T-helper 2 cell treated with Interferon-gamma antibody and Interleukin-4, amounts not matched to agents 5 μg/mL and 100 μg/mL, for 36 hours (primary cell): Measurements from ENCODE around the gene FBLN5.
A peak's percentile ranks its signal among the peaks of the same experiment; 100 is the strongest.
"Not testable (repeated sequence)": the region's sequence is repeated elsewhere in the genome, so short reads cannot be mapped to it uniquely, and the experiment has no call there.

ENCODE experiments used
- DNase-seq: peaks from one replicate; pipeline ENCODE4 v3.0.0; 2021; ENCODE audit warnings: low spot score
- H3K27ac Mint-ChIP-seq: one replicate; pipeline ENCODE4 v1.8.0; 2021; ENCODE audit warnings: mild to moderate bottlenecking, mixed read lengths
- H3K27me3 Mint-ChIP-seq: one replicate; pipeline ENCODE4 v1.8.0; 2021; ENCODE audit warnings: low read depth, mixed read lengths
- H3K36me3 Mint-ChIP-seq: one replicate; pipeline ENCODE4 v1.8.0; 2021; ENCODE audit warnings: low read depth, mixed read lengths
- H3K4me1 Mint-ChIP-seq: one replicate; pipeline ENCODE4 v1.8.0; 2021; ENCODE audit warnings: low read depth, mixed read lengths
- H3K4me3 Mint-ChIP-seq: one replicate; pipeline ENCODE4 v1.8.0; 2022; ENCODE audit warnings: mild to moderate bottlenecking, moderate library complexity, mixed read lengths
- H3K9me3 Mint-ChIP-seq: one replicate; pipeline ENCODE4 v1.8.0; 2021; ENCODE audit warnings: mixed read lengths

Gene FBLN5

GRCh38 chr14:91862417-91862816 lies 85.1 kb downstream of the FBLN5 start:
- peaks cover 55% of the 10 kb centered on the region for H3K4me1 Mint-ChIP-seq
- no peaks in the 10 kb centered on the region for H3K27me3 Mint-ChIP-seq
- DNase-seq: no peak
- H3K27ac Mint-ChIP-seq: peak overlapping the region; percentile 81
- no peaks in the 10 kb centered on the region for H3K9me3 Mint-ChIP-seq
- peak overlapping the region; percentile 91 for H3K4me3 Mint-ChIP-seq
- peaks cover 79% of the 10 kb centered on the region for H3K36me3 Mint-ChIP-seq

DNA sequence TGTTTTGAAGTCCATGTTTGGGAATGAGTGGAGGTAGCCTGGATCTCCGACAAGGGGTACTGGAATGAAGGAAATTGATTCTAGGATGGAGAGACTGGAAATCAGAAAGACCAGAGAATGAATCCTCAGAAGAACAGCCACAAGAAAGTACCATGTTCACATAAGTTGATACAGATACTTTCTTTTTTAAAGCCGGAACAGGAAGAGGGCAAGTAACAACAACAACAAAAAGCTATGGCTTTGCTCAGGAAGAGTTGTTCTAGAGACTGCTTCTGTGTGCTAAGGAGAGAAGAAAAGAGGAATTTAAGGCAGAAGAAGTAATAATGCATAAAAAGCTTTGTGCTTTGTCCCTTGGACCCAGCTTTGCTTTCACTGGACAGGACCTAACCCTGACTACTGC lies 86.4 kb downstream of the FBLN5 start:
- H3K4me3 Mint-ChIP-seq: peak overlapping the region; percentile 85
- no peaks in the 10 kb centered on the region for H3K9me3 Mint-ChIP-seq
- H3K27ac Mint-ChIP-seq: peak overlapping the region; percentile 71
- H3K27me3 Mint-ChIP-seq: no peaks in the 10 kb centered on the region
- peaks cover 58% of the 10 kb centered on the region for H3K4me1 Mint-ChIP-seq
- DNase-seq: no peak
- peaks cover 81% of the 10 kb centered on the region for H3K36me3 Mint-ChIP-seq

DNA sequence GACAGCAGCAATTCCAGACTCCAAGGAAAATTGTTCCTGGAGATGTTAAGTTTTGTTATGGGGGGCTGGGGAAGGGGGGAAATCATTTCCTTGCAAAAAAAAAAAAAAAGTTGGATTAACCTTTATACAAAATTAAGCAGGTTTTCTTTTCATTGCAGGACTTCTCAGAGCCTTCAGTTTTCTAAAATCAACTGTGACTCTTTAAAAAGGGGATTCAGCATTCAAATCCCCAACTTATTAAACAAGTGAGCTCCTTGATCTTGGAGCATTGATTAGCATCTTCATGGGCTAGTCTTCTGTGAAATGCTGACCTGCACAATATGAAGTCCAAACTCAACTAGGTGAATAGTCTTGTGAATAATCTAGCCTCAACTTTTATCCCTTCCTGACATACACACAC lies 87.3 kb downstream of the FBLN5 start:
- DNase-seq: no peak
- peak overlapping the region; percentile 17 for H3K27ac Mint-ChIP-seq
- H3K36me3 Mint-ChIP-seq: peaks cover 85% of the 10 kb centered on the region
- H3K27me3 Mint-ChIP-seq: no peaks in the 10 kb centered on the region
- H3K4me1 Mint-ChIP-seq: peaks cover 65% of the 10 kb centered on the region
- H3K9me3 Mint-ChIP-seq: no peaks in the 10 kb centered on the region
- peak overlapping the region; percentile 85 for H3K4me3 Mint-ChIP-seq

- Mint-ChIP-seq H3K27ac (peak overlapping the region; percentile 74), H3K36me3 (peaks cover 82% of the 10 kb centered on the region), H3K27me3 (no peaks in the 10 kb centered on the region), H3K4me3 (peak overlapping the region; percentile 27), H3K4me1 (peaks cover 65% of the 10 kb centered on the region), H3K9me3 (no peaks in the 10 kb centered on the region)
- peak; percentile 35 for DNase-seq
Measured at GRCh38 chr14:91858536-91859275, 88.8 kb downstream of the FBLN5 start.

DNA sequence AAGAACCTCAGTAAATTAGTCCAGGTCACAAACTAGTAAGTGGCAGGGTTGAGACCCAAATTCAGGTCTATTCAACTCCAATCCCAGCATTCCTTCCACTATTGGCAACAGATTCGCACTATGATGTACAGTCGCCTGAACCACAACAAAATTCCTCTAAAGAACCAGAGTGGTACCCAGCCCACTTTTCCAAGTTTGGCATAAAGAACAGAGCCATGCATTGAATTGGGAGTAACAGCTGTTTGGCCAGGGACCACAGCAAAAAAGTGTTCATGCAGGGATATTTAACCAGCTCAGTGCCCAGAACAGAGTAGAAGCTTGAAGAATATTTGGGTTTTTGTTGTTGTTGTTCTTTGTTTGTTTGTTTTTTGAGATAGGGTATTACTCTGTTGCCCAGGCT lies 89.9 kb downstream of the FBLN5 start:
- peaks cover 80% of the 10 kb centered on the region for H3K36me3 Mint-ChIP-seq
- H3K4me1 Mint-ChIP-seq: peaks cover 59% of the 10 kb centered on the region

GRCh38 chr14:91854327-91854934 lies 93.1 kb downstream of the FBLN5 start:
- DNase-seq: no peak
- Mint-ChIP-seq H3K9me3 (no peaks in the 10 kb centered on the region), H3K27ac (peak overlapping the region; percentile 52), H3K4me3 (no peak overlapping the region), H3K4me1 (peaks cover 38% of the 10 kb centered on the region), H3K36me3 (peaks cover 76% of the 10 kb centered on the region), H3K27me3 (no peaks in the 10 kb centered on the region)

More for the DNA sequence above, 89.9 kb downstream of the FBLN5 start:
- H3K4me3 Mint-ChIP-seq: no peak overlapping the region
- H3K27ac Mint-ChIP-seq: no peak overlapping the region
- no peaks in the 10 kb centered on the region for H3K9me3 Mint-ChIP-seq
- no peak for DNase-seq
- no peaks in the 10 kb centered on the region for H3K27me3 Mint-ChIP-seq

GRCh38 chr14:91851563-91851962 lies 95.9 kb downstream of the FBLN5 start:
- H3K4me1 Mint-ChIP-seq: peaks cover 23% of the 10 kb centered on the region

DNA sequence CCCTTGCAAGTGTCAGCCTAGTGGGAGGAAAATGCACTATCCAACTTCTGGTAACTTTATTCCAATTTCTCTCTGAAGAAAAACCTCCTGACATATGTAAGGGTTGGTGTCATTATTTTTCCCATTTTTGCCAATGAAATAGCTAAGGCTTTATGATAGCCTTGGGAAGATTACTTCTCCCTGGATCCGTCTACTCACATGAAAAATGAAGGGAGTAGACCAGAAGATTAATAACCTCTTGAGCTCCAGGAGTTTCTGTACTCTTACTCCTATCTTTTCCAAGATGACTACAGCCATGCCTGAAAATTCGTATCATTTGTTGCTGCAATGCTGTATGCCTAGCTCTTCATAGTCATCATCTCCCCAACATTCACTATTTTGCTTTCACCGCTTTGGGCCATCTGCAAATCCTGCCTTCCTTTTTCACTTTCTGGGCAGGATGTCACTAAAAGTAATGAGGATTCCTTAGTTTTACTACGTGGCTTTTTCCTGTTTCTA lies 98.9 kb downstream of the FBLN5 start:
- Mint-ChIP-seq H3K36me3 (peaks cover 69% of the 10 kb centered on the region), H3K27me3 (no peaks in the 10 kb centered on the region), H3K4me1 (peaks cover 8% of the 10 kb centered on the region), H3K9me3 (no peaks in the 10 kb centered on the region), H3K27ac (no peak overlapping the region), H3K4me3 (no peak overlapping the region)
- DNase-seq: no peak

More at GRCh38 chr14:91851563-91851962, 95.9 kb downstream of the FBLN5 start:
- Mint-ChIP-seq H3K27ac (no peak overlapping the region), H3K36me3 (peaks cover 75% of the 10 kb centered on the region), H3K4me3 (no peak overlapping the region), H3K27me3 (no peaks in the 10 kb centered on the region), H3K9me3 (no peaks in the 10 kb centered on the region)
- no peak for DNase-seq

GRCh38 chr14:91847693-91848092 lies 99.8 kb downstream of the FBLN5 start:
- Mint-ChIP-seq H3K36me3 (peaks cover 69% of the 10 kb centered on the region), H3K4me3 (no peak overlapping the region), H3K9me3 (no peaks in the 10 kb centered on the region), H3K27me3 (no peaks in the 10 kb centered on the region), H3K27ac (no peak overlapping the region), H3K4me1 (peaks cover 5% of the 10 kb centered on the region)
- DNase-seq: no peak

DNA sequence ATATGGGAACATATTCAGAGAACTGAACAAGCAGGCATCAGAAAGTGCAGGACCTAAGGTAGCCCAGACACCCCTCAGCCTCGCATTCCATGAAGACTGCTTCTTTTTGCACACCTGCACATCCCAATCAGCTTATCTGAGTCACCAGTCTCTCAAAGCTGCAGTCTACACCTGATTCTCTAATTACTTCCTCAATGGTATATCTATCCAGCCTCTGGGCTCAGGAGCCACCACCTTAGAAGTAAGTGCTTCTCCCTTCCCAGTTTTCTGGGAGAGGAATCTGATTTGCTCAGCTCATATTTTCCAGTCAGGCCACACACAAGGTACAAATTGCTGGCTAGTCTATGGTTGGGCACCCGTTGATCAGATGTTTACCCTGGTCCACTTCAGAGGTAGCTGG lies 101.8 kb downstream of the FBLN5 start:
- Mint-ChIP-seq H3K27ac (no peak overlapping the region), H3K27me3 (no peaks in the 10 kb centered on the region), H3K4me3 (no peak overlapping the region)

DNA sequence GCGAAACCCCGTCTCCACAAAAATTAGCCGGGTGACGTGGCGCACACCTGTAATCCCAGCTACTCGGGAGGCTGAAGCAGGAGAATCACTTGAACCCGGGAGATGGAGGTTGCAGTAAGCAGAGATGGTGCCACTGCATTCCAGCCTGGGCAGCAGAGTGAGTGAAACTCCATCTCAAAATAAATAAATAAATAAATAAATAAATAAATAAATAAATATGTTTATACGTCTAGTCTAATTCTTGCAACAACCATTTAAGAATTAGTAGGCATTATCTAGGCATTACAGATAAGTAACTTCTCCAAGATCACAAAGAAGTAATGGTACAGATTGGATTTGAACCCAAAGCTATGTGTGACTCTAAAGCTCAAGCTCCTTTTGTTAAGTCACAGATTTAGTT lies 102.4 kb downstream of the FBLN5 start:
- not testable (repeated sequence) for H3K9me3 Mint-ChIP-seq, H3K4me3 Mint-ChIP-seq, H3K4me1 Mint-ChIP-seq, H3K27ac Mint-ChIP-seq, DNase-seq, H3K27me3 Mint-ChIP-seq
- peaks cover 73% of the 10 kb centered on the region for H3K36me3 Mint-ChIP-seq

More for the DNA sequence above, 101.8 kb downstream of the FBLN5 start:
- Mint-ChIP-seq H3K9me3 (no peaks in the 10 kb centered on the region), H3K36me3 (peaks cover 72% of the 10 kb centered on the region), H3K4me1 (peaks cover 3% of the 10 kb centered on the region)
- no peak for DNase-seq

DNA sequence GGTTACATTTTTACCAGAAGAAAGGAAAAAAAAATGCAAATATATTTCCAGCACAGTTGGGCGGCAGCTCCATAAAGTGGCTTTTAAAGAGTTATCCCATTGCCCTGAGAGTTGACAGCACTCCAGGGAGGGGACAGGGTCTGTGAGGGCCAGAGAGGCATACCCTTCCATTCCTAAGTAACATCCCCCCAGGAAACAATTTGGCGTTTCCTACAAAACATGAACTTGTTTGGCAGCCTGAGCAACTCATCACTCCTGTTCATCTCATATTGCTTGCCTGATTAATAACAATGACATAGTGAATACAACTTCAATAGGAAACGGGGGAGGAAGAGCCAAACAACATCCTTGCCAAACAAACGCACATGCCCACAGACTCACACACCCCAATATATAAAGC lies 103.5 kb downstream of the FBLN5 start:
- DNase-seq: no peak
- H3K27ac Mint-ChIP-seq: no peak overlapping the region
- H3K4me3 Mint-ChIP-seq: no peak overlapping the region
- no peaks in the 10 kb centered on the region for H3K9me3 Mint-ChIP-seq
- H3K36me3 Mint-ChIP-seq: peaks cover 76% of the 10 kb centered on the region
- peaks cover 13% of the 10 kb centered on the region for H3K4me1 Mint-ChIP-seq
- H3K27me3 Mint-ChIP-seq: no peaks in the 10 kb centered on the region

DNA sequence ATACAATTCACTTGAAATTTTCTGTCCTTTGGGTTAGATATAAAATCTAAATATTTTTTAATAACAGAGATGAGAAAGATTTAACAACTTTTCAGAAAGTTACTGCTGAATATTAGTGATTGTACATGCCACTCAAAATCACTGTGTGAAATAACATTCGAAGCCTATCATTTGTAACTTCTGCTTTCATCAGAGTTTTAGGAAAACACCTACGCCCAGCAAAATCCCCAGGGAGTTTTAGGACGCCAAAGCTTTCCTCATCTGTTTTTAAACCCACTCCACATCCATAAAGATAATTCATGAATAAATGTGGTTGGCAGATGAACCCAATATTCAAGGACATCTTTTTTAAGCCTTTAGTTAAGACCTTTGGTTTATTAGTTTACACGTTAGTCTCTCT lies 104.1 kb downstream of the FBLN5 start:
- H3K27ac Mint-ChIP-seq: no peak overlapping the region
- H3K4me1 Mint-ChIP-seq: peaks cover 18% of the 10 kb centered on the region
- no peaks in the 10 kb centered on the region for H3K27me3 Mint-ChIP-seq
- H3K4me3 Mint-ChIP-seq: no peak overlapping the region
- H3K36me3 Mint-ChIP-seq: peaks cover 77% of the 10 kb centered on the region
- H3K9me3 Mint-ChIP-seq: no peaks in the 10 kb centered on the region
- DNase-seq: no peak

DNA sequence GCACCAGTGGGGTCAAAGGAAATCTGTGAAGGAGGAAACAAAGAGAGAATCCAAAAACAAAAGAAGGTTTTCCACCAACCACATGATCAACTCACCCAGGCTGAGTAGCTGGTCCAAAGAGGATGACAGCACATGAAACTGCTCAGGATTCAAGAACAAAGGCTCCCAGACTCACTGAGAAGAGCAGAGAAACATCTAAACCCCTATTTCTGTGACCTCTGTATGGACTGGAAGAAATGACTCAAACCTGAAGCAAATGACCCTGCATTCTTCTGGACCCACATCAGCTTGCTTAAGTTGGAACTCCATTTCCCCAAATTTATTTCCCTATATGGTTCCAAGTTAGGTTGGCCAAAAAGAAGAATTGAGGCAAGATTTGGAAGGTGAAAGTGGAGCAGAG lies 106.4 kb downstream of the FBLN5 start:
- DNase-seq: no peak
- Mint-ChIP-seq H3K4me3 (no peak overlapping the region), H3K36me3 (peaks cover 77% of the 10 kb centered on the region), H3K27me3 (peaks cover 3% of the 10 kb centered on the region), H3K27ac (no peak overlapping the region), H3K4me1 (peaks cover 32% of the 10 kb centered on the region), H3K9me3 (no peaks in the 10 kb centered on the region)
